Liver (tissue), 9 donors: ENCODE measurements around the gene ABHD12. TPM values are rescaled to one million over a fixed set of nuclear protein-coding genes. Genes with fewer than 3 reads are reported as not detected.

Experiments used
- DNase-seq: peaks from one replicate; pipeline ENCODE4 v3.0.0-alpha.2; 2017; ENCODE audit warnings: low spot score
- H3K27ac ChIP-seq, 2 donors: one replicate each; pipeline ENCODE4 v1.7.0; 2013; ENCODE audit warnings: inconsistent platforms in 2 of 2, low read length in 2 of 2, control low read depth in 1 of 2, low read depth in 1 of 2, mild to moderate bottlenecking in 1 of 2
- H3K27me3 ChIP-seq, 4 donors: one replicate each; pipeline versions ENCODE4 v1.6.1 to v1.7.0; 2013; ENCODE audit warnings: low read length in 3 of 4, inconsistent platforms in 1 of 4, mild to moderate bottlenecking in 1 of 4, moderate library complexity in 1 of 4; ENCODE audit not compliant: control insufficient read depth in 4 of 4, insufficient read depth in 4 of 4
- H3K36me3 ChIP-seq, 4 donors: one replicate each; pipeline versions ENCODE4 v1.6.1 to v1.7.0; 2013; ENCODE audit warnings: low read length in 3 of 4, mild to moderate bottlenecking in 3 of 4, low read depth in 1 of 4, moderate library complexity in 1 of 4; ENCODE audit not compliant: control insufficient read depth in 4 of 4, insufficient read depth in 3 of 4
- H3K4me1 ChIP-seq, 4 donors: one replicate each; pipeline versions ENCODE4 v1.6.1 to v1.7.0; 2013; ENCODE audit warnings: low read length in 3 of 4, mild to moderate bottlenecking in 3 of 4, moderate library complexity in 1 of 4; ENCODE audit not compliant: control insufficient read depth in 4 of 4, insufficient read depth in 4 of 4
- H3K4me3 ChIP-seq, 3 donors: one replicate each; pipeline versions ENCODE4 v1.6.1 to v1.7.0; 2013; ENCODE audit warnings: low read length in 3 of 3, control low read depth in 1 of 3, low read depth in 1 of 3, mild to moderate bottlenecking in 1 of 3
- H3K9ac ChIP-seq, 2 donors: one replicate each; pipeline ENCODE4 v1.7.0; 2013; ENCODE audit warnings: low read length in 2 of 2, mild to moderate bottlenecking in 2 of 2, moderate library complexity in 2 of 2, control low read depth in 1 of 2, low read depth in 1 of 2
- H3K9me3 ChIP-seq, 4 donors: one replicate each; pipeline versions ENCODE4 v1.6.1 to v1.7.0; 2013; ENCODE audit warnings: low read length in 3 of 4; ENCODE audit not compliant: control insufficient read depth in 4 of 4
- EGR1 ChIP-seq, 2 donors: IDR thresholded peaks; 2 replicates each; pipeline ENCODE4 v1.6.1; 2016 to 2018; ENCODE audit warnings: antibody characterized with exemption in 2 of 2, low read depth in 2 of 2
- FOXA1 ChIP-seq: IDR thresholded peaks from 2 replicates; pipeline ENCODE4 v1.6.1; 2016; ENCODE audit warnings: antibody characterized with exemption
- FOXA2 ChIP-seq: IDR thresholded peaks from 2 replicates; pipeline ENCODE4 v1.6.1; 2016; ENCODE audit warnings: antibody characterized with exemption
- GABPA ChIP-seq, 2 donors: IDR thresholded peaks in 1 of 2; conservative IDR thresholded peaks in 1 of 2; 2 replicates each; pipeline ENCODE4 v1.6.1; 2016; ENCODE audit warnings: antibody characterized with exemption in 2 of 2, mild to moderate bottlenecking in 1 of 2, moderate library complexity in 1 of 2
- HNF4A ChIP-seq, 2 donors: conservative IDR thresholded peaks; 2 replicates each; pipeline ENCODE4 v1.6.1; 2016; ENCODE audit warnings: antibody characterized with exemption in 2 of 2, mild to moderate bottlenecking in 2 of 2
- HNF4G ChIP-seq: IDR thresholded peaks from 2 replicates; pipeline ENCODE4 v1.6.1; 2016; ENCODE audit warnings: antibody characterized with exemption
- JUND ChIP-seq, 2 donors: IDR thresholded peaks; 2 replicates each; pipeline ENCODE4 v1.6.1; 2016; ENCODE audit warnings: antibody characterized with exemption in 2 of 2
- NR2F2 ChIP-seq: IDR thresholded peaks from 2 replicates; pipeline ENCODE4 v1.6.1; 2016; ENCODE audit warnings: antibody characterized with exemption
- RAD21 ChIP-seq, 2 donors: IDR thresholded peaks; 2 replicates each; pipeline ENCODE4 v1.6.1; 2016; ENCODE audit warnings: antibody characterized with exemption in 2 of 2, mild to moderate bottlenecking in 2 of 2
- RXRA ChIP-seq, 2 donors: IDR thresholded peaks; 2 replicates each; pipeline ENCODE4 v1.6.1; 2017 to 2018; ENCODE audit warnings: antibody characterized with exemption in 2 of 2, mild to moderate bottlenecking in 1 of 2
- SP1 ChIP-seq: IDR thresholded peaks from 2 replicates; pipeline ENCODE4 v1.6.1; 2018; ENCODE audit warnings: antibody characterized with exemption, mild to moderate bottlenecking
- TAF1 ChIP-seq: conservative IDR thresholded peaks from 2 replicates; pipeline ENCODE4 v1.6.1; 2016; ENCODE audit warnings: antibody characterized with exemption, mild to moderate bottlenecking
- YY1 ChIP-seq: IDR thresholded peaks from 2 replicates; pipeline ENCODE4 v1.6.1; 2016; ENCODE audit warnings: antibody characterized with exemption, mild to moderate bottlenecking
- WGBS: extraction: QIAGEN DNeasy Blood & Tissue Kit; methylation state at CpG from one replicate; pipeline ENCODE4 v1.1.7; 2013; 5-methylcytosine and 5-hydroxymethylcytosine counted together
- polyA plus RNA-seq, 2 donors: library from polyadenylated mRNA; stranded (reverse) in 1 of 2; unstranded in 1 of 2; fragments of 200-250 nt in 1 of 2; fragments of >200 nt in 1 of 2; fragmentation: Nextera tagmentation in 1 of 2; extraction: Ambion mirVana in 1 of 2; gene quantifications; one replicate each; pipeline versions ENCODE4 v1.2.1 to v1.2.3, GENCODE V29; 2013 to 2015
- total RNA-seq, 2 donors: library from RNA; depleted of rRNA; stranded (reverse); fragments of >200 nt; gene quantifications; one replicate each; pipeline ENCODE4 v1.2.3, GENCODE V29; 2014
- TF ChIP-seq, protein P1 (sequence below): IDR thresholded peaks from 2 replicates; pipeline ENCODE4 v1.6.1; 2016; ENCODE audit warnings: antibody characterized with exemption, mild to moderate bottlenecking
- TF ChIP-seq, protein P2 (sequence below): IDR thresholded peaks from 2 replicates; pipeline ENCODE4 v1.6.1; 2016; ENCODE audit warnings: antibody characterized with exemption
- TF ChIP-seq, protein P3 (sequence below): fragments of 150-350 bp; IDR thresholded peaks from 2 replicates; pipeline ENCODE4 v1.5.1; 2017; ENCODE audit warnings: improper control_type of control experiment, low read depth, low read length; ENCODE audit not compliant: missing input control
- TF ChIP-seq, protein P4 (sequence below): IDR thresholded peaks from 2 replicates; pipeline ENCODE4 v1.6.1; 2016; ENCODE audit warnings: antibody characterized with exemption
- TF ChIP-seq, protein P5 (sequence below): IDR thresholded peaks from 2 replicates; pipeline ENCODE4 v1.6.1; 2016; ENCODE audit warnings: antibody characterized with exemption
- donor health status: healthy.
- donor health status: healthy.
- donor health status: healthy.
- donor health status: healthy.
- donor health status: healthy.

Gene ABHD12
- total and polyA plus RNA-seq, 4 donors = 11.1 to 15.4 (median 12.9) TPM

DNA sequence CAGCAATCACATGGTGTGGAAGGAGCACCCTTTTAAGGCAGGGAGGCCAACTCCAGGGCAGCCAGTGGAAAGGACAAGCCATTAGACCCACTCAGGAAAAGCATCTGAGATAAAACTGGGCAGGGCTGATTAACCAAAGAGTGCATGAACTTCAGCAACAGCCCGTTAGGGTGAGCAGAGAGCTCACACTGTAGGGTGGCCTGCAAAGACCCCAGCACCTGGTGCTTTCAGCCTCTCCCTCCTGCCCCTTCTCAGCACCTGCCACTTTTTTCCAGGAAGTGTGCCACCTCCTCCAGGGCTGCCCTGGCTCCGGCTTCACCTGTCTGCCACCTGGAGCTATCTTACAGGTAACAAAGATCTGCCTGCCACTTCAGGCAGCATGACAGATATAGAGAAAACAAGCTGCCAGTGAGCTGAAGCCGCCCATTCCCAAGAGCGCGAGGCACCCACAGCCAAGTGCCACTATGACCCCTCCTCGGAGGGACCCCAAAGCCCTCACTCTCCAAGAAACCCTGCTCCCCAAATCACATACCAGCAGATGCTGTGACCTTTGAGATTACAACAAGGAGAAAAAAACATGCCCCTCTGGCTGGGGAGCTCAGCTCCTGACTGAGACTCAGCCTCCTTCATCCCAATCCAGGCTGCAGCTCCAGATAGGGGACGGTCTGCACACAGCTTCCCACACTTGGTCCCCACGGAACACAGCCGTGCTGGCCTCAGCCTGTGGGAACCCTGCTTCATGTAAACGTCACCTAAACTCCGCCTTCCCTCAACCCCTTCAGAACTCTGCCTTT lies 71.2 kb downstream of the ABHD12 start:
- Histone ChIP-seq H3K36me3 (peaks cover 0 to 2% (median 0%) of the 10 kb centered on the region in 4 donors), H3K4me3 (no peak overlapping the region), H3K9me3 (no peaks in the 10 kb centered on the region), H3K27ac (no peak overlapping the region), H3K9ac (no peak overlapping the region), H3K4me1 (peaks cover 0 to 4% (median 0%) of the 10 kb centered on the region in 4 donors), H3K27me3 (no peaks in the 10 kb centered on the region)
- 88% methylated on average over 11 of the region's 11 CpGs for WGBS
- no peak for TF ChIP-seq GABPA (IDR thresholded peaks at IDR 0.05 in 1 of 2, conservative IDR thresholded peaks at IDR 0.05 in 1 of 2)
- no peak for TF ChIP-seq HNF4G
- TF ChIP-seq FOXA1 = no peak
- no peak for TF ChIP-seq EGR1 (IDR thresholded peaks at IDR 0.05; ENCODE audit: low read depth in 2 of 2)
- no peak for TF ChIP-seq JUND (IDR thresholded peaks at IDR 0.05)
- TF ChIP-seq, protein P1, sequence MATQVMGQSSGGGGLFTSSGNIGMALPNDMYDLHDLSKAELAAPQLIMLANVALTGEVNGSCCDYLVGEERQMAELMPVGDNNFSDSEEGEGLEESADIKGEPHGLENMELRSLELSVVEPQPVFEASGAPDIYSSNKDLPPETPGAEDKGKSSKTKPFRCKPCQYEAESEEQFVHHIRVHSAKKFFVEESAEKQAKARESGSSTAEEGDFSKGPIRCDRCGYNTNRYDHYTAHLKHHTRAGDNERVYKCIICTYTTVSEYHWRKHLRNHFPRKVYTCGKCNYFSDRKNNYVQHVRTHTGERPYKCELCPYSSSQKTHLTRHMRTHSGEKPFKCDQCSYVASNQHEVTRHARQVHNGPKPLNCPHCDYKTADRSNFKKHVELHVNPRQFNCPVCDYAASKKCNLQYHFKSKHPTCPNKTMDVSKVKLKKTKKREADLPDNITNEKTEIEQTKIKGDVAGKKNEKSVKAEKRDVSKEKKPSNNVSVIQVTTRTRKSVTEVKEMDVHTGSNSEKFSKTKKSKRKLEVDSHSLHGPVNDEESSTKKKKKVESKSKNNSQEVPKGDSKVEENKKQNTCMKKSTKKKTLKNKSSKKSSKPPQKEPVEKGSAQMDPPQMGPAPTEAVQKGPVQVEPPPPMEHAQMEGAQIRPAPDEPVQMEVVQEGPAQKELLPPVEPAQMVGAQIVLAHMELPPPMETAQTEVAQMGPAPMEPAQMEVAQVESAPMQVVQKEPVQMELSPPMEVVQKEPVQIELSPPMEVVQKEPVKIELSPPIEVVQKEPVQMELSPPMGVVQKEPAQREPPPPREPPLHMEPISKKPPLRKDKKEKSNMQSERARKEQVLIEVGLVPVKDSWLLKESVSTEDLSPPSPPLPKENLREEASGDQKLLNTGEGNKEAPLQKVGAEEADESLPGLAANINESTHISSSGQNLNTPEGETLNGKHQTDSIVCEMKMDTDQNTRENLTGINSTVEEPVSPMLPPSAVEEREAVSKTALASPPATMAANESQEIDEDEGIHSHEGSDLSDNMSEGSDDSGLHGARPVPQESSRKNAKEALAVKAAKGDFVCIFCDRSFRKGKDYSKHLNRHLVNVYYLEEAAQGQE = no peak
- TF ChIP-seq RXRA (IDR thresholded peaks at IDR 0.05) = no peak
- no peak for TF ChIP-seq FOXA2
- TF ChIP-seq, protein P2, sequence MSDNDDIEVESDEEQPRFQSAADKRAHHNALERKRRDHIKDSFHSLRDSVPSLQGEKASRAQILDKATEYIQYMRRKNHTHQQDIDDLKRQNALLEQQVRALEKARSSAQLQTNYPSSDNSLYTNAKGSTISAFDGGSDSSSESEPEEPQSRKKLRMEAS = no peak
- TF ChIP-seq SP1 = no peak
- TF ChIP-seq TAF1 = no peak
- no peak for TF ChIP-seq YY1
- no peak for TF ChIP-seq NR2F2
- TF ChIP-seq, protein P3, sequence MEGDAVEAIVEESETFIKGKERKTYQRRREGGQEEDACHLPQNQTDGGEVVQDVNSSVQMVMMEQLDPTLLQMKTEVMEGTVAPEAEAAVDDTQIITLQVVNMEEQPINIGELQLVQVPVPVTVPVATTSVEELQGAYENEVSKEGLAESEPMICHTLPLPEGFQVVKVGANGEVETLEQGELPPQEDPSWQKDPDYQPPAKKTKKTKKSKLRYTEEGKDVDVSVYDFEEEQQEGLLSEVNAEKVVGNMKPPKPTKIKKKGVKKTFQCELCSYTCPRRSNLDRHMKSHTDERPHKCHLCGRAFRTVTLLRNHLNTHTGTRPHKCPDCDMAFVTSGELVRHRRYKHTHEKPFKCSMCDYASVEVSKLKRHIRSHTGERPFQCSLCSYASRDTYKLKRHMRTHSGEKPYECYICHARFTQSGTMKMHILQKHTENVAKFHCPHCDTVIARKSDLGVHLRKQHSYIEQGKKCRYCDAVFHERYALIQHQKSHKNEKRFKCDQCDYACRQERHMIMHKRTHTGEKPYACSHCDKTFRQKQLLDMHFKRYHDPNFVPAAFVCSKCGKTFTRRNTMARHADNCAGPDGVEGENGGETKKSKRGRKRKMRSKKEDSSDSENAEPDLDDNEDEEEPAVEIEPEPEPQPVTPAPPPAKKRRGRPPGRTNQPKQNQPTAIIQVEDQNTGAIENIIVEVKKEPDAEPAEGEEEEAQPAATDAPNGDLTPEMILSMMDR = no peak
- no peak for TF ChIP-seq HNF4A (conservative IDR thresholded peaks at IDR 0.05)
- TF ChIP-seq, protein P4, sequence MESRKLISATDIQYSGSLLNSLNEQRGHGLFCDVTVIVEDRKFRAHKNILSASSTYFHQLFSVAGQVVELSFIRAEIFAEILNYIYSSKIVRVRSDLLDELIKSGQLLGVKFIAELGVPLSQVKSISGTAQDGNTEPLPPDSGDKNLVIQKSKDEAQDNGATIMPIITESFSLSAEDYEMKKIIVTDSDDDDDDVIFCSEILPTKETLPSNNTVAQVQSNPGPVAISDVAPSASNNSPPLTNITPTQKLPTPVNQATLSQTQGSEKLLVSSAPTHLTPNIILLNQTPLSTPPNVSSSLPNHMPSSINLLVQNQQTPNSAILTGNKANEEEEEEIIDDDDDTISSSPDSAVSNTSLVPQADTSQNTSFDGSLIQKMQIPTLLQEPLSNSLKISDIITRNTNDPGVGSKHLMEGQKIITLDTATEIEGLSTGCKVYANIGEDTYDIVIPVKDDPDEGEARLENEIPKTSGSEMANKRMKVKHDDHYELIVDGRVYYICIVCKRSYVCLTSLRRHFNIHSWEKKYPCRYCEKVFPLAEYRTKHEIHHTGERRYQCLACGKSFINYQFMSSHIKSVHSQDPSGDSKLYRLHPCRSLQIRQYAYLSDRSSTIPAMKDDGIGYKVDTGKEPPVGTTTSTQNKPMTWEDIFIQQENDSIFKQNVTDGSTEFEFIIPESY = no peak
- TF ChIP-seq, protein P5, sequence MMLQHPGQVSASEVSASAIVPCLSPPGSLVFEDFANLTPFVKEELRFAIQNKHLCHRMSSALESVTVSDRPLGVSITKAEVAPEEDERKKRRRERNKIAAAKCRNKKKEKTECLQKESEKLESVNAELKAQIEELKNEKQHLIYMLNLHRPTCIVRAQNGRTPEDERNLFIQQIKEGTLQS = no peak
- no peak for TF ChIP-seq RAD21 (IDR thresholded peaks at IDR 0.05)
- DNase-seq = no peak
